ENCODE measurements around the gene ZNF664. TPM values are rescaled to one million over a fixed set of nuclear protein-coding genes. Genes with fewer than 3 reads are reported as not detected.

ZNF664 gene
- total RNA-seq, 4 donors from 2014 or later, result 53.7 to 78.0 (median 73.3) TPM

GRCh38 chr12:124017064-124017463 lies 44.0 kb downstream of the ZNF664 start:
- H3K4me1 ChIP-seq, result peaks cover 0 to 33% (median 13%) of the 10 kb centered on the region in 4 donors
- peaks cover 0 to 25% (median 6%) of the 10 kb centered on the region in 3 donors for H3K36me3 ChIP-seq
- H3K4me3 ChIP-seq, result no peak overlapping the region
- no peak for DNase-seq (ENCODE audit: low spot score in 2 of 2)
- H3K27me3 ChIP-seq, result no peaks in the 10 kb centered on the region
- WGBS, 2 donors, result 93 to 94% methylated on average over 2 of the region's 2 CpGs
- no peak overlapping the region for H3K27ac ChIP-seq
- H3K9me3 ChIP-seq, result no peaks in the 10 kb centered on the region
- TF ChIP-seq POLR2A (IDR thresholded peaks at IDR 0.05) (no peak), CTCF (IDR thresholded peaks at IDR 0.05) (no peak)

GRCh38 chr12:124018539-124018938 lies 45.5 kb downstream of the ZNF664 start:
- peak overlapping the region in 2 of 4 donors; percentile 75 to 80 for H3K27ac ChIP-seq
- no peaks in the 10 kb centered on the region for H3K27me3 ChIP-seq
- H3K9me3 ChIP-seq, result no peaks in the 10 kb centered on the region
- H3K4me1 ChIP-seq, result peaks cover 0 to 33% (median 13%) of the 10 kb centered on the region in 4 donors
- 81 to 84% methylated on average over 2 of the region's 2 CpGs for WGBS, 2 donors
- DNase-seq (ENCODE audit: low spot score in 2 of 2), result no peak
- H3K36me3 ChIP-seq, result peaks cover 0 to 10% (median 0%) of the 10 kb centered on the region in 3 donors
- H3K4me3 ChIP-seq, result no peak overlapping the region
- no peak for TF ChIP-seq POLR2A (IDR thresholded peaks at IDR 0.05)
- TF ChIP-seq EP300 (IDR thresholded peaks at IDR 0.05), result no peak
- TF ChIP-seq CTCF (IDR thresholded peaks at IDR 0.05), result no peak

- TF ChIP-seq EP300 (IDR thresholded peaks at IDR 0.05) (peak in 1 of 2 donors; percentile 28), POLR2A (IDR thresholded peaks at IDR 0.05) (no peak), CTCF (IDR thresholded peaks at IDR 0.05) (no peak)
- Histone ChIP-seq H3K27ac (peak overlapping the region in 2 of 4 donors; percentile 75 to 80), H3K36me3 (peaks cover 0 to 7% (median 0%) of the 10 kb centered on the region in 3 donors), H3K27me3 (no peaks in the 10 kb centered on the region), H3K9me3 (no peaks in the 10 kb centered on the region), H3K4me1 (peaks cover 0 to 33% (median 13%) of the 10 kb centered on the region in 4 donors), H3K4me3 (no peak overlapping the region)
- DNase-seq (ENCODE audit: low spot score in 2 of 2), result no peak
Observed at GRCh38 chr12:124019115-124019514, 46.1 kb downstream of the ZNF664 start.

GRCh38 chr12:124020514-124020949 lies 47.5 kb downstream of the ZNF664 start:
- Histone ChIP-seq H3K9me3 (no peaks in the 10 kb centered on the region), H3K4me1 (peaks cover 0 to 39% (median 13%) of the 10 kb centered on the region in 4 donors), H3K4me3 (no peak overlapping the region), H3K27me3 (no peaks in the 10 kb centered on the region), H3K36me3 (peaks cover 0 to 6% (median 0%) of the 10 kb centered on the region in 3 donors), H3K27ac (peak overlapping the region in 3 of 4 donors; percentile 63 to 80 (median 75))
- peak in 1 of 2 donors; percentile 39 for DNase-seq (ENCODE audit: low spot score in 2 of 2)
- peak; percentile 18 to 90 for TF ChIP-seq EP300 (IDR thresholded peaks at IDR 0.05)
- TF ChIP-seq CTCF (IDR thresholded peaks at IDR 0.05), result no peak
- WGBS, 2 donors, result 24 to 31% methylated on average over 2 of the region's 2 CpGs

- H3K9me3 ChIP-seq, result no peaks in the 10 kb centered on the region
- DNase-seq (ENCODE audit: low spot score in 2 of 2), result no peak
- 58 to 68% methylated on average over 3 of the region's 3 CpGs for WGBS, 2 donors
- no peak overlapping the region for H3K4me3 ChIP-seq
- TF ChIP-seq EP300 (IDR thresholded peaks at IDR 0.05), result no peak
- no peak for TF ChIP-seq CTCF (IDR thresholded peaks at IDR 0.05)
- peak overlapping the region in 3 of 4 donors; percentile 63 to 80 (median 75) for H3K27ac ChIP-seq
- H3K27me3 ChIP-seq, result no peaks in the 10 kb centered on the region
- H3K4me1 ChIP-seq, result peaks cover 0 to 39% (median 13%) of the 10 kb centered on the region in 4 donors
- H3K36me3 ChIP-seq, result peaks cover 0 to 1% (median 0%) of the 10 kb centered on the region in 3 donors
Observed at GRCh38 chr12:124021007-124021406, 48.0 kb downstream of the ZNF664 start.

Measured in tibial nerve (tissue), 4 donors.